GM12873 (cell line): ENCODE measurements around the gene HHAT.

Source experiments
- TF ChIP-seq, protein P1 (sequence below): IDR thresholded peaks from 2 replicates; pipeline ENCODE4 v1.5.1; 2012; ENCODE audit warnings: low read depth, mild to moderate bottlenecking, moderate library complexity, low read length, control low read depth; ENCODE audit not compliant: insufficient read depth; ENCODE audit errors: missing control alignments

Gene HHAT

DNA sequence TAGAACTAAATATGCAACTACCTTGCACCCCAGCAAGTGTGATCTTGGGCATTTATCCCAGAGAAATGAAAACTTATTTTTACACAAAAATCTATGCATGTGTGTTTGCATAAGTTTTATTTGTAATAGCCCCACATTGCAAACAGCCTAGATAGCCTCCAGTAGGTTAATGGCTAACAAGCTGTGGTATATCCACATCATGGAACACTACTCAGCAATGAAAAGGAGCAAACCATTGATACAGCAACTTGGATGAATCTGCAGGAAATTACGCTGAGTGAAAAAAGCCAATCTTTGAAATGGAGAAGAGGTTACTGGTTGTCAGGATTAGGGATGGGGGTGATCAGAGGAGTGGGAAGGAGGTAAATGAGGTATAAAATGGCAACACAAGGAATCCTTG lies 67.8 kb downstream of the HHAT start:
- TF ChIP-seq, protein P1, sequence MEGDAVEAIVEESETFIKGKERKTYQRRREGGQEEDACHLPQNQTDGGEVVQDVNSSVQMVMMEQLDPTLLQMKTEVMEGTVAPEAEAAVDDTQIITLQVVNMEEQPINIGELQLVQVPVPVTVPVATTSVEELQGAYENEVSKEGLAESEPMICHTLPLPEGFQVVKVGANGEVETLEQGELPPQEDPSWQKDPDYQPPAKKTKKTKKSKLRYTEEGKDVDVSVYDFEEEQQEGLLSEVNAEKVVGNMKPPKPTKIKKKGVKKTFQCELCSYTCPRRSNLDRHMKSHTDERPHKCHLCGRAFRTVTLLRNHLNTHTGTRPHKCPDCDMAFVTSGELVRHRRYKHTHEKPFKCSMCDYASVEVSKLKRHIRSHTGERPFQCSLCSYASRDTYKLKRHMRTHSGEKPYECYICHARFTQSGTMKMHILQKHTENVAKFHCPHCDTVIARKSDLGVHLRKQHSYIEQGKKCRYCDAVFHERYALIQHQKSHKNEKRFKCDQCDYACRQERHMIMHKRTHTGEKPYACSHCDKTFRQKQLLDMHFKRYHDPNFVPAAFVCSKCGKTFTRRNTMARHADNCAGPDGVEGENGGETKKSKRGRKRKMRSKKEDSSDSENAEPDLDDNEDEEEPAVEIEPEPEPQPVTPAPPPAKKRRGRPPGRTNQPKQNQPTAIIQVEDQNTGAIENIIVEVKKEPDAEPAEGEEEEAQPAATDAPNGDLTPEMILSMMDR: no peak

DNA sequence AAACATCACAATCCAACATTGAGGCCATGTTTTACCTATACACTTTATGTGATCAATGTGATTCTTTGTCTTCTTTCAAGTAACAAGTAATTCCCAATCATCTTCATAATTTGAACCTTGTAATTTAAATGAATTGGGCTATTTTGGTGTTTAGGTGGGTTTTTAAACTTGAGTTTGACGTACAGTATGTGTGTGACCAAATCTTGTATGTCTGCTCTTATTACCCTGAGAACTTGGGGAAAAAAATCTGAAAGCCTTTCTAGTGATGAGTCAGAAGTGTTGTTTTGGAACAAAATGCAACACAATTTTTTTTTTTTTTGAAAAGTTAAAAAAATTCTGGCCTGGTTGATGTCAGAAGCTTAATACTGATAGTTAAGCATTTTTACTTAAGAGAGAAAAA lies 68.5 kb downstream of the HHAT start:
- TF ChIP-seq, protein P1: no peak

- TF ChIP-seq, protein P1: no peak
Observed at GRCh38 chr1:210397681-210398080, 69.0 kb downstream of the HHAT start.

GRCh38 chr1:210398466-210398865 lies 69.8 kb downstream of the HHAT start:
- TF ChIP-seq, protein P1: no peak

GRCh38 chr1:210400043-210400840 lies 71.5 kb downstream of the HHAT start:
- TF ChIP-seq, protein P1: peak; percentile 93

DNA sequence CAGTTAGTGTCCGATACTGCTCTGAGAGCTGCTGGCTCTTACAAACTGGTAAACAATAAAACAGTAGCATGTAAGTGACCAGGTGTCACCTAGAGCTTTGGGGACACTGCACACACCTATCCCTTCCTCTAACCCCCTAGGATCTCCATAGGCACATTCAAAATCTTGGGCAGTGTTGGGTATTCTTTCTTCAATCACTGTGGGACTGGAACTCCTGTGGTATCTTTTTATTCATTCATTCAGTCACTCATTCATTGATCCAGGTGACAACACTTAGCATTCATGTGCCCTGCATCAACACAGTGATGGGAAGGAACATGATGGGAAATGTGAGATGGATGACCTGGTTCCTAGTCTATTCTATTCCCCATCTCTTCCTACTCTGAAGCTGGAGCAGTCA lies 73.9 kb downstream of the HHAT start:
- TF ChIP-seq, protein P1: no peak

GRCh38 chr1:210405316-210405715 lies 76.6 kb downstream of the HHAT start:
- TF ChIP-seq, protein P1: no peak
